SK-N-SH treated with all-trans-retinoic acid at 6 μM for 48 hours (cell line): Measurements from ENCODE around the gene YARS2.

Source experiments
- ESRRG ChIP-seq: fragments of 250-450 bp; sonication (Bioruptor Pico); IDR thresholded peaks from 2 replicates; pipeline ENCODE4 v1.6.1; 2021; ENCODE audit warnings: mild to moderate bottlenecking
- ISL1 ChIP-seq: fragments of 250-450 bp; sonication (Bioruptor Pico); IDR thresholded peaks from 2 replicates; pipeline ENCODE4 v2.1.2; 2022; ENCODE audit warnings: mild to moderate bottlenecking, moderate library complexity
- PPARA ChIP-seq: fragments of 250-450 bp; sonication (Bioruptor Pico); IDR thresholded peaks from 2 replicates; pipeline ENCODE4 v1.5.0; 2020; ENCODE audit warnings: mild to moderate bottlenecking, borderline replicate concordance
- TOX ChIP-seq: fragments of 250-450 bp; sonication (Bioruptor Pico); IDR thresholded peaks from 2 replicates; pipeline ENCODE4 v1.8.0; 2021; ENCODE audit warnings: mild to moderate bottlenecking, moderate library complexity, borderline replicate concordance
- ZNF8 ChIP-seq: fragments of 450-650 bp; formaldehyde crosslinking; IDR thresholded peaks from 2 replicates; pipeline ENCODE4 v1.5.0; 2020; ENCODE audit warnings: mild to moderate bottlenecking, moderate library complexity
- TF ChIP-seq, protein P1 (sequence below): fragments of 250-450 bp; sonication (Bioruptor Pico); IDR thresholded peaks from 2 replicates; pipeline ENCODE4 v1.8.0; 2021; ENCODE audit warnings: low read depth, mild to moderate bottlenecking, moderate library complexity, borderline replicate concordance
- TF ChIP-seq, protein P2 (sequence below): fragments of 250-450 bp; sonication (Bioruptor Pico); IDR thresholded peaks from 2 replicates; pipeline ENCODE4 v1.5.1; 2020; ENCODE audit warnings: low read depth, mild to moderate bottlenecking, moderate library complexity

DNA sequence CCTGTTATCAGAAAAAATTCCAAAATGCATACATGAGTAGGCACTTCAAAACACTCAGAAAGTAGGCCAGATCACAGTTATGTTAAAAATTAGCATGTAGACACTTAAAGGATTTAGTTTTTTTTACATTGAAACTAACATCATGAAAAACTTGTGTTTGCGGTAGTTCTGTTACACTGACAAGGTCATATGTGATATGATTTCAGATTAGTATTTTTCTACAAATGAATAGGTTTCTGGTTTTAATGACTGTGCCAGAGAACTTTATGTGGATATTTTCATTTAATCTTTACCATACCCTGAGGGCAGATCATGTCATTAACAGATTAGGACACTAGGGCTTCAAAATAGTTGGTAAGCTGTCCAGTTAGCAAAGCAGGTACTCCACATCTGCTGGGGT, 20.7 kb downstream of the YARS2 start:
- TF ChIP-seq ZNF8 (CRISPR knock-in tag) (no peak), ESRRG (CRISPR knock-in tag) (no peak), TOX (CRISPR knock-in tag) (no peak), PPARA (CRISPR knock-in tag) (no peak), ISL1 (CRISPR knock-in tag) (no peak)
- TF ChIP-seq, protein P1, sequence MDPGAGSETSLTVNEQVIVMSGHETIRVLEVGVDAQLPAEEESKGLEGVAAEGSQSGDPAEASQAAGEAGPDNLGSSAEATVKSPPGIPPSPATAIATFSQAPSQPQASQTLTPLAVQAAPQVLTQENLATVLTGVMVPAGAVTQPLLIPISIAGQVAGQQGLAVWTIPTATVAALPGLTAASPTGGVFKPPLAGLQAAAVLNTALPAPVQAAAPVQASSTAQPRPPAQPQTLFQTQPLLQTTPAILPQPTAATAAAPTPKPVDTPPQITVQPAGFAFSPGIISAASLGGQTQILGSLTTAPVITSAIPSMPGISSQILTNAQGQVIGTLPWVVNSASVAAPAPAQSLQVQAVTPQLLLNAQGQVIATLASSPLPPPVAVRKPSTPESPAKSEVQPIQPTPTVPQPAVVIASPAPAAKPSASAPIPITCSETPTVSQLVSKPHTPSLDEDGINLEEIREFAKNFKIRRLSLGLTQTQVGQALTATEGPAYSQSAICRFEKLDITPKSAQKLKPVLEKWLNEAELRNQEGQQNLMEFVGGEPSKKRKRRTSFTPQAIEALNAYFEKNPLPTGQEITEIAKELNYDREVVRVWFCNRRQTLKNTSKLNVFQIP (CRISPR knock-in tag), result no peak
- TF ChIP-seq, protein P2, sequence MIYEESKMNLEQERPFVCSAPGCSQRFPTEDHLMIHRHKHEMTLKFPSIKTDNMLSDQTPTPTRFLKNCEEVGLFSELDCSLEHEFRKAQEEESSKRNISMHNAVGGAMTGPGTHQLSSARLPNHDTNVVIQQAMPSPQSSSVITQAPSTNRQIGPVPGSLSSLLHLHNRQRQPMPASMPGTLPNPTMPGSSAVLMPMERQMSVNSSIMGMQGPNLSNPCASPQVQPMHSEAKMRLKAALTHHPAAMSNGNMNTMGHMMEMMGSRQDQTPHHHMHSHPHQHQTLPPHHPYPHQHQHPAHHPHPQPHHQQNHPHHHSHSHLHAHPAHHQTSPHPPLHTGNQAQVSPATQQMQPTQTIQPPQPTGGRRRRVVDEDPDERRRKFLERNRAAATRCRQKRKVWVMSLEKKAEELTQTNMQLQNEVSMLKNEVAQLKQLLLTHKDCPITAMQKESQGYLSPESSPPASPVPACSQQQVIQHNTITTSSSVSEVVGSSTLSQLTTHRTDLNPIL (CRISPR knock-in tag), result no peak
